Hypothalamus (tissue), 51 donors: Measurements from ENCODE around the gene NAALADL2.
A peak's percentile ranks its signal among the peaks of the same experiment; 100 is the strongest.

Experiments used
- DNase-seq, 51 donors: peaks; one replicate each; lab custom pipeline; 2025; lab: John Stamatoyannopoulos, UW

Gene NAALADL2

GRCh38 chr3:175295248-175296130 is 436.4 kb downstream of the NAALADL2 start:
- no peak for DNase-seq

GRCh38 chr3:175297216-175297615 is 438.1 kb downstream of the NAALADL2 start:
- no peak for DNase-seq

- no peak for DNase-seq
Observed at GRCh38 chr3:175301741-175302140, 442.6 kb downstream of the NAALADL2 start.

- DNase-seq: no peak
Observed at GRCh38 chr3:175304404-175304803, 445.3 kb downstream of the NAALADL2 start.

- no peak for DNase-seq
Observed at GRCh38 chr3:175307642-175308041, 448.5 kb downstream of the NAALADL2 start.

GRCh38 chr3:175308097-175308496 is 449.0 kb downstream of the NAALADL2 start:
- DNase-seq: no peak

- DNase-seq: no peak
Observed at GRCh38 chr3:175310046-175310445, 450.9 kb downstream of the NAALADL2 start.

- no peak for DNase-seq
Observed at GRCh38 chr3:175311404-175311803, 452.3 kb downstream of the NAALADL2 start.

- no peak for DNase-seq
Observed at GRCh38 chr3:175311946-175312345, 452.8 kb downstream of the NAALADL2 start.

- DNase-seq: no peak
Observed at GRCh38 chr3:175312791-175313190, 453.7 kb downstream of the NAALADL2 start.

- no peak for DNase-seq
Observed at GRCh38 chr3:175316799-175317198, 457.7 kb downstream of the NAALADL2 start.

- no peak for DNase-seq
Observed at GRCh38 chr3:175325440-175325839, 466.3 kb downstream of the NAALADL2 start.

- no peak for DNase-seq
Observed at GRCh38 chr3:175326041-175326440, 466.9 kb downstream of the NAALADL2 start.

GRCh38 chr3:175329373-175329772 is 470.2 kb downstream of the NAALADL2 start:
- no peak for DNase-seq

GRCh38 chr3:175335229-175335628 is 476.1 kb downstream of the NAALADL2 start:
- no peak for DNase-seq

GRCh38 chr3:175336406-175337133 is 477.4 kb downstream of the NAALADL2 start:
- DNase-seq: no peak

GRCh38 chr3:175337631-175338030 is 478.5 kb downstream of the NAALADL2 start:
- no peak for DNase-seq

- peak in 1 of 51 donors; percentile 8 for DNase-seq
Observed at GRCh38 chr3:175338775-175339535, 479.8 kb downstream of the NAALADL2 start.

- no peak for DNase-seq
Observed at GRCh38 chr3:175340338-175341015, 481.3 kb downstream of the NAALADL2 start.

GRCh38 chr3:175342196-175342595 is 483.1 kb downstream of the NAALADL2 start:
- no peak for DNase-seq

GRCh38 chr3:175343946-175344345 is 484.8 kb downstream of the NAALADL2 start:
- no peak for DNase-seq
